Adrenal gland (tissue), 5 donors: Measurements from ENCODE around the gene CDK4.

ENCODE experiments used
- CTCF ChIP-seq, 6 experiments: fragments of 450-650 bp in 4 of 6; fragments of 200-600 bp in 2 of 6; sonication (generic) in 1 of 6; IDR thresholded peaks; 1 replicate in 5 of 6; 2 replicates in 1 of 6; pipeline versions ENCODE4 v1.5.1 to v1.8.0; 2016 to 2021; ENCODE audit warnings: antibody characterized with exemption in 6 of 6, mild to moderate bottlenecking in 2 of 6, moderate library complexity in 1 of 6
- POLR2A ChIP-seq, 2 donors: fragments of 450-650 bp; IDR thresholded peaks; one replicate each; pipeline ENCODE4 v1.6.1; 2017; ENCODE audit warnings: antibody characterized with exemption in 2 of 2, mild to moderate bottlenecking in 2 of 2, moderate library complexity in 1 of 2
- donor health status: DM: no; HTN: no; CAD: no.

GRCh38 chr12:57700317-57700716, 51.8 kb downstream of the CDK4 start:
- TF ChIP-seq CTCF (IDR thresholded peaks at IDR 0.05) (no peak), POLR2A (IDR thresholded peaks at IDR 0.05) (no peak)
